HG03432 (cell line): ENCODE data around the gene GRM1.

Experiments
- ATAC-seq: cut with Tn5 transposase; IDR thresholded peaks from one replicate; pipeline ENCODE4 v1.9.1; 2021; ENCODE audit warnings: mild to moderate bottlenecking, moderate library complexity; ENCODE audit not compliant: unreplicated experiment

GRM1 gene

GRCh38 chr6:146434732-146435390, 406.0 kb downstream of the GRM1 start:
- no peak for ATAC-seq

GRCh38 chr6:146441907-146442306, 413.0 kb downstream of the GRM1 start:
- ATAC-seq: no peak

- no peak for ATAC-seq
These were observed 415.3 kb downstream of the GRM1 start for GRCh38 chr6:146444189-146444588.

GRCh38 chr6:146445233-146445632, 416.4 kb downstream of the GRM1 start:
- no peak for ATAC-seq

- no peak for ATAC-seq
These were observed 428.0 kb downstream of the GRM1 start for GRCh38 chr6:146456886-146457285.

GRCh38 chr6:146460941-146461340, 432.1 kb downstream of the GRM1 start:
- no peak for ATAC-seq

- ATAC-seq: no peak
These were observed 441.4 kb downstream of the GRM1 start for GRCh38 chr6:146470091-146470770.

DNA sequence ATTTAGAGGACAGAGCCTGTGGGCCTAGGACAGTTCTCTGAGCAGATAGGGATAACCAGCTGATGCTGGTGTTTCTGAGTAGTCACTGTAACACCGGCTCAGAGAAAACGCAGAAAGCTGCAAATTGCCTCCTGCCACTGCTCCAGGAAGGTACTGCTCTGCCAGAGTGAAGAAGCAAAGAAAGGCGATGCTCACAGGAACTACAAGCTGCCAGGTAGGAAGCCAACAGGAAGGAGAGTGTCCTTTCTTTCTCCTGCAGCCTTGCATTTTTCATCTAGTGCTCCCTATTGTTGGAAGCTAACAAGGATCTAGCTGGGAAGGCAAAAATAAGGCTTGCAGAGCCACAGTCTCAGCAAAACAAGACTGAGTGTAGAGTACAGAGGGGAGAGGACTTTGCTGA, 444.1 kb downstream of the GRM1 start:
- no peak for ATAC-seq

DNA sequence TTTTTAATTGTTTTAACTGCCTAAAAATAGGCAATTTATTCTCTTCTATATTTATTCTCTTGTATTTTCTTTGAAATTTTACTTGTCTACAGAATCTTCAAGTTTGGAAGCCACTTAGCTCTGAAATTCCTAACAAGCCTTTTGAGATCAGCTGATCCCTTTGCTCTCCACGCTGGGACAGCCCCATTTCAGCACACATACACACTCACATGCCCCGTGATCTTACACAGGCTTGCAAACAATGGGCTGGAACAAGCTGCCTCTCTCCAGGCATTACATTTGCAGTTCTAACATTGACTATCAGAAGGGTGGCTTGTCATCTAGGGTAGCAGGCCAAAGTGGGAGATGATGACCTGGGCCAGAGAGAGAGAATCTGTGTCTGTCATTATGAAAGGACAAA, 452.7 kb downstream of the GRM1 start:
- no peak for ATAC-seq

- no peak for ATAC-seq
These were observed 455.5 kb downstream of the GRM1 start for GRCh38 chr6:146484411-146484810.
